ENCODE results near the gene ANKRD28. TPM values are rescaled to one million over a fixed set of nuclear protein-coding genes. Genes with fewer than 3 reads are reported as not detected.

Gene ANKRD28
- total and polyA plus RNA-seq, 2 of the 4 experiments (the other 2 are of a cell fraction) = 52.6 to 211 TPM

GRCh38 chr3:15724446-15724845 is 73.3 kb downstream of the ANKRD28 start:
- TF ChIP-seq RFX5 (IDR thresholded peaks at IDR 0.05; ENCODE audit: low read depth, low read length) (no peak), BHLHE40 (IDR thresholded peaks at IDR 0.05; ENCODE audit: low read depth, low read length) (no peak), RAD21 (IDR thresholded peaks at IDR 0.05; ENCODE audit: low read length) (no peak)
- peaks cover 46% of the 10 kb centered on the region for H3K36me3 ChIP-seq (ENCODE audit: control insufficient read depth, insufficient read depth, low read length)
- H2AK5ac ChIP-seq (ENCODE audit: low read depth, low read length) = no peak overlapping the region
- H2BK20ac ChIP-seq (ENCODE audit: low read depth, low read length) = no peak overlapping the region
- no peak overlapping the region for H3K23ac ChIP-seq (ENCODE audit: low read depth, low read length)
- H3K4me3 ChIP-seq (ENCODE audit: insufficient read depth, low read depth, low read length) = no peak overlapping the region
- H4K20me1 ChIP-seq (ENCODE audit: insufficient read depth, low read length) = no peaks in the 10 kb centered on the region
- peaks cover 28 to 63% of the 10 kb centered on the region in 2 experiments for H3K79me1 ChIP-seq (ENCODE audit: low read depth in 1 of 2, low read length in 2 of 2)
- H2BK15ac ChIP-seq (ENCODE audit: low read depth, low read length) = no peak overlapping the region
- no peak overlapping the region for H3K14ac ChIP-seq (replicated peaks; ENCODE audit: low read depth, low read length)
- DNase-seq (no peak), ATAC-seq (ENCODE audit: low read depth) (no peak)
- no peak overlapping the region; the same call in 1 of the 2 replicates for H2BK120ac ChIP-seq (ENCODE audit: low read depth, low read length)
- H2AK9ac ChIP-seq (replicated peaks; ENCODE audit: low read depth, low read length, poor library complexity) = no peak overlapping the region
- no peak overlapping the region for H4K91ac ChIP-seq (ENCODE audit: insufficient read depth, low read depth, low read length)
- no peak overlapping the region for H3K27ac ChIP-seq (ENCODE audit: insufficient read depth, low read length)
- BruUV-seq (replicated peaks) = no TSS peak
- H3K4me2 ChIP-seq (ENCODE audit: low read depth, low read length) = no peak overlapping the region
- in situ Hi-C loops (cut with MboI; ENCODE audit: low sequenced_read_pairs) = no loop called here
- dilution Hi-C loops (cut with HindIII; ENCODE audit: low sequenced_read_pairs, unreplicated experiment) = no loop called here
- H3K4ac ChIP-seq (ENCODE audit: low read depth, low read length) = no peak overlapping the region; the same call in 1 of the 2 replicates
- intact Hi-C loops (cut with micrococcal nuclease) = no loop called here
- no peak overlapping the region for H3K9ac ChIP-seq (ENCODE audit: low read depth, low read length)
- ChIA-PET POLR2A (ENCODE audit: unreplicated experiment) (no interaction called here), CTCF (interaction anchor here (2.6 kb wide), 1 partner anchor 11 kb away, joined by 12 read pairs; no protein-coding TSS in a partner anchor)
- peaks cover 5% of the 10 kb centered on the region for H3K4me1 ChIP-seq (ENCODE audit: control insufficient read depth, insufficient read depth, low read length)
- H2BK5ac ChIP-seq (ENCODE audit: low read depth, low read length, poor library complexity, severe bottlenecking) = no peak overlapping the region
- WGBS, 2 experiments (ENCODE audit: extremely low coverage in 2 of 2, insufficient read length in 1 of 2) = no CpG with 5 or more reads among the region's 1 CpG
- peaks cover 13% of the 10 kb centered on the region for H3K9me1 ChIP-seq (ENCODE audit: insufficient read depth, low read length)
- no peaks in the 10 kb centered on the region for H3K27me3 ChIP-seq (ENCODE audit: control insufficient read depth, insufficient read depth, low read length)
- no peak overlapping the region for H3K18ac ChIP-seq (ENCODE audit: low read depth, low read length)
- H4K5ac ChIP-seq (ENCODE audit: low read depth, low read length) = no peak overlapping the region
- no peaks in the 10 kb centered on the region for H3K9me3 ChIP-seq (ENCODE audit: control insufficient read depth, insufficient read depth, low read length)
- H4K8ac ChIP-seq (ENCODE audit: low read depth in 2 of 2, low read length in 2 of 2) = no peak overlapping the region
- no peak overlapping the region for H2AFZ ChIP-seq (replicated peaks; ENCODE audit: low read length, poor library complexity)
- H3K56ac ChIP-seq (ENCODE audit: extremely low read depth, insufficient read depth, low read length) = no peak overlapping the region

Data from IMR-90 (cell line).